Stimulated activated CD8-positive, alpha-beta memory T cell treated with anti-CD3 and anti-CD28 coated beads, Interleukin-2, amount 100 ng/mL, for 1 hour (primary cell): ENCODE data around the gene NUP210.

Source experiments
- DNase-seq, 2 donors: peaks; one replicate each; pipeline ENCODE4 v3.0.0-alpha.2; 2020; ENCODE audit warnings: low read depth in 2 of 2

Gene NUP210

GRCh38 chr3:13275376-13276005, 144.6 kb downstream of the NUP210 start:
- DNase-seq, result no peak

GRCh38 chr3:13274551-13275332, 145.4 kb downstream of the NUP210 start:
- no peak for DNase-seq

- no peak for DNase-seq
Measured at GRCh38 chr3:13274125-13274524, 146.0 kb downstream of the NUP210 start.

DNA sequence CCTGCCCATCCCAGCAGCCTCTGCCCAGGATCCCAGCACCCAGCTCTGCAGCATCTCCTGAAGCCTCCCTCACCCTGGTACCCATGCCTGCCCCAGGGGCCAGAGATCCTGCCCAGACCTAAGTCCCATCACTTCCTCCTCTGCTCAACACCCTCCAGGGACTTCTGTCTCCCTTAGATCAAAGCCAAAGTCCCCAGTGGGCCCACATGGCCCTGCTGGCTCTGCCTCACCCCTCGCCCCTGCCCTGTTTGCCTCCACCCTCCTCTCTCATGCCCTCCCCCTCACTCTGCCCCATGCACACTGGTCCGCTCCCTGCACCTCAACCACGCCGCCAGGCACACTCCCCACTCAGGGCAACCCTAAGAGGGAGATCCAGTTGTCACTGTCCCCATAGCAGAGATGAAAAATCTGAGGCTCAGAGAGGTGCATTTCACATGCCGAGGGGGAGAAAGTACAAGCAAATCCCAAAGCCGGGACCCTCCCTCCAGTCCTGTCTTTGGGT, 146.5 kb downstream of the NUP210 start:
- no peak for DNase-seq

- no peak for DNase-seq
Measured at GRCh38 chr3:13272831-13273603, 147.1 kb downstream of the NUP210 start.

- no peak for DNase-seq
Measured at GRCh38 chr3:13269711-13270378, 150.3 kb downstream of the NUP210 start.

DNA sequence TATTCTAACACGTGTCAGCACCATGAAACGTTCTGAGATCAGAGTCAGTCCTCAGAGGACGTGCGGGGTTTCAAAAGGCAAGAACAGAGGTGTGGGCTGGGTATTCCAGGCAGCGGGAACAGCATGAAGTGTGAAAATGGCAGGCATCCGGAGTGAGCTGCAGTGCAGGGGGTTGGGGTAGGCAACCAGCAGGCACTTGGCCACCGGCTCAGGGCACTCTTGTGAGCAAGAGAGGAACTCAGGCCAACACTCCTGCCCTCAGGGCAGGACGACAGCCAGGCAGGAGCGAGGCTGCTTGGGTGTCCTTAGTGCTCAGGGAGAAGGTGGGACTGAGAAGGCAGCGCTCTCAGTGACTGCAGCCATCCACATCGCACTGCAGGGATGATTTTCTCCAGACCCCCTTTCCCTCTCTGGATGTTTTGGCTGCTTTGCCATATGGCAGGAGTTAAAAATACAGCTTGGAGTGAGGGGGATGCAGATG, 151.1 kb downstream of the NUP210 start:
- no peak for DNase-seq

- no peak for DNase-seq
Measured at GRCh38 chr3:13268120-13268519, 152.0 kb downstream of the NUP210 start.

- DNase-seq, result no peak
Measured at GRCh38 chr3:13266651-13267362, 153.3 kb downstream of the NUP210 start.
